Gastrocnemius medialis (tissue), 4 donors: ENCODE results near the gene SPR. TPM values are rescaled to one million over a fixed set of nuclear protein-coding genes. Genes with fewer than 3 reads are reported as not detected.

Experiments
- ATAC-seq, 2 donors: fragments of 150-250 bp; one replicate each; pipeline ENCODE4 v1.9.1; 2016
- DNase-seq, 2 donors: peaks; one replicate each; pipeline ENCODE4 v3.0.0-alpha.2; 2019
- H3K27ac ChIP-seq, 4 donors: fragments of 200-600 bp; sonication (generic); 1 replicate in 1 of 4; 2 replicates in 3 of 4; pipeline ENCODE4 v1.5.1; 2016 to 2018; ENCODE audit warnings: mild to moderate bottlenecking in 2 of 4, moderate library complexity in 1 of 4
- H3K27me3 ChIP-seq, 3 donors: fragments of 200-600 bp; sonication (generic) in 2 of 3; 1 replicate in 1 of 3; 2 replicates in 2 of 3; pipeline versions ENCODE4 v1.5.1 to v1.6.0; 2016 to 2019; ENCODE audit warnings: mild to moderate bottlenecking in 1 of 3, moderate library complexity in 1 of 3
- H3K36me3 ChIP-seq, 2 donors: fragments of 200-600 bp; sonication (generic) in 1 of 2; one replicate each; pipeline ENCODE4 v1.5.1; 2017 to 2018
- H3K4me1 ChIP-seq, 2 donors: fragments of 200-600 bp; sonication (generic) in 1 of 2; one replicate each; pipeline ENCODE4 v1.5.1; 2016 to 2017; ENCODE audit warnings: mild to moderate bottlenecking in 2 of 2
- H3K4me3 ChIP-seq, 4 donors: fragments of 200-600 bp; sonication (generic) in 3 of 4; 1 replicate in 1 of 4; 2 replicates in 3 of 4; pipeline ENCODE4 v1.5.1; 2016 to 2019; ENCODE audit warnings: mild to moderate bottlenecking in 2 of 4
- H3K9me3 ChIP-seq, 3 donors: fragments of 200-600 bp; sonication (generic) in 2 of 3; 1 replicate in 1 of 3; 2 replicates in 2 of 3; pipeline ENCODE4 v1.5.1; 2016 to 2019
- POLR2A ChIP-seq, 2 donors: fragments of 450-650 bp; IDR thresholded peaks; one replicate each; pipeline ENCODE4 v1.6.1; 2017; ENCODE audit warnings: antibody characterized with exemption in 2 of 2, mild to moderate bottlenecking in 2 of 2, moderate library complexity in 2 of 2
- in situ Hi-C, 4 donors: fragments of 200-750 bp; cut with MboI; loops; one replicate each; pipeline versions ENCODE4 v1.15.0 to v1.8.0; 2017; ENCODE audit warnings: low sequenced_read_pairs in 4 of 4
- intact Hi-C: fragments of 100-400 bp; cut with DNase I; formaldehyde crosslinking; loops from one replicate; pipeline ENCODE4 v1.15.1; 2023; ENCODE audit warnings: low total_unique reads
- total RNA-seq, 4 donors: library from RNA; depleted of rRNA; stranded (reverse); fragments of >200 nt; gene quantifications; one replicate each; pipeline versions ENCODE4 v1.1.0 to v1.2.3, GENCODE V29; 2016
- TF ChIP-seq, protein P1 (sequence below), 5 experiments: fragments of 450-650 bp in 3 of 5; fragments of 200-600 bp in 2 of 5; sonication (generic) in 2 of 5; IDR thresholded peaks in 4 of 5; conservative IDR thresholded peaks in 1 of 5; 1 replicate in 4 of 5; 2 replicates in 1 of 5; pipeline ENCODE4 v1.5.1; 2016 to 2019; ENCODE audit warnings: antibody characterized with exemption in 5 of 5, mild to moderate bottlenecking in 3 of 5, moderate library complexity in 3 of 5

SPR gene
- total RNA-seq, 4 donors from 2014 or later, result 22.8 to 71.0 (median 33.6) TPM

- in situ Hi-C loops, result no loop called here
- DNase-seq (no peak), ATAC-seq (no peak)
- Histone ChIP-seq H3K4me3 (no peak overlapping the region), H3K36me3 (no peaks in the 10 kb centered on the region), H3K9me3 (no peaks in the 10 kb centered on the region), H3K4me1 (no peaks in the 10 kb centered on the region), H3K27me3 (no peaks in the 10 kb centered on the region), H3K27ac (no peak overlapping the region)
- TF ChIP-seq, protein P1, sequence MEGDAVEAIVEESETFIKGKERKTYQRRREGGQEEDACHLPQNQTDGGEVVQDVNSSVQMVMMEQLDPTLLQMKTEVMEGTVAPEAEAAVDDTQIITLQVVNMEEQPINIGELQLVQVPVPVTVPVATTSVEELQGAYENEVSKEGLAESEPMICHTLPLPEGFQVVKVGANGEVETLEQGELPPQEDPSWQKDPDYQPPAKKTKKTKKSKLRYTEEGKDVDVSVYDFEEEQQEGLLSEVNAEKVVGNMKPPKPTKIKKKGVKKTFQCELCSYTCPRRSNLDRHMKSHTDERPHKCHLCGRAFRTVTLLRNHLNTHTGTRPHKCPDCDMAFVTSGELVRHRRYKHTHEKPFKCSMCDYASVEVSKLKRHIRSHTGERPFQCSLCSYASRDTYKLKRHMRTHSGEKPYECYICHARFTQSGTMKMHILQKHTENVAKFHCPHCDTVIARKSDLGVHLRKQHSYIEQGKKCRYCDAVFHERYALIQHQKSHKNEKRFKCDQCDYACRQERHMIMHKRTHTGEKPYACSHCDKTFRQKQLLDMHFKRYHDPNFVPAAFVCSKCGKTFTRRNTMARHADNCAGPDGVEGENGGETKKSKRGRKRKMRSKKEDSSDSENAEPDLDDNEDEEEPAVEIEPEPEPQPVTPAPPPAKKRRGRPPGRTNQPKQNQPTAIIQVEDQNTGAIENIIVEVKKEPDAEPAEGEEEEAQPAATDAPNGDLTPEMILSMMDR (IDR thresholded peaks at IDR 0.05 in 4 of 5, conservative IDR thresholded peaks at IDR 0.05 in 1 of 5), result no peak
- no peak for TF ChIP-seq POLR2A (IDR thresholded peaks at IDR 0.05)
- intact Hi-C loops, result no loop called here
Measured at GRCh38 chr2:72846171-72847095, 40.8 kb upstream of the SPR start.

GRCh38 chr2:72847534-72848315, 39.5 kb upstream of the SPR start:
- intact Hi-C loops, result no loop called here
- no peaks in the 10 kb centered on the region for H3K4me1 ChIP-seq

DNA sequence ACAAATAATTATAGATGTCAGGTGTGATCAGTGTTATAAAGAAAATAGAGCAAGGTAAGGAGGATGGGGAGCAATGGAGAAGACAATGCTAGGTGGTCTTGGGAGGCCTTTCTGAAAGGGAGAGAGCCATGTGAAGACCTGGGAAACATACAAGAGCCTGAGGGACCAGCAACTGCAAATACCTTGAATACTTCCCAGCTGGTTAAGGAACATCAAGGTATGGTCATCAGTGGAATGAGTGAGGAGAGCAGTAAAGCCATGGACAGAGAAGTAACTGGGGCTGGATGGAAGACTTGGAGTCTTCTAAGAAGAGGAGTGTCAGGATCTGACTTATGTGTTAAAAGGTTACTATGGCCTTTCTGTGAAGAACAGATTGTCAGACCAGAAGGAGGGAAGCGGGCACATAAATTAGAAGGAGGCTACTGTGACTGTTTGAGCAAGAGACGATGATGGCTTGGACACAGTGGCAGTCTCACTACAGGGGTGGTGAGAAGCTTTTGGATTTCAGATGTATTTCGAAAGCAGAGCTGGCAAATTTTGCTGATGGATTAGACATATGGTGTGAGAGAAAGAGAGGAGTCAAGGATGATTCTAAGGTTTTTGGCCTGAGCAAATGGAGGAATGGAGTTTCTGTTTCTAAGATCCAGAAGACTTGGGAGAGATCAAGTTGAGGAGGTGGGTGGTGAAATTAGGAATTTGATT, 38.6 kb upstream of the SPR start:
- DNase-seq, result no peak

More at GRCh38 chr2:72847534-72848315, 39.5 kb upstream of the SPR start:
- Histone ChIP-seq H3K27me3 (no peaks in the 10 kb centered on the region), H3K27ac (no peak overlapping the region), H3K4me3 (no peak overlapping the region), H3K36me3 (no peaks in the 10 kb centered on the region), H3K9me3 (no peaks in the 10 kb centered on the region)
- in situ Hi-C loops, result no loop called here
- TF ChIP-seq POLR2A (IDR thresholded peaks at IDR 0.05), result no peak
- TF ChIP-seq, protein P1 (IDR thresholded peaks at IDR 0.05 in 4 of 5, conservative IDR thresholded peaks at IDR 0.05 in 1 of 5), result no peak
- DNase-seq (no peak), ATAC-seq (no peak)

GRCh38 chr2:72849138-72849462, 38.1 kb upstream of the SPR start:
- ATAC-seq (no peak), DNase-seq (no peak)
- no peak overlapping the region for H3K4me3 ChIP-seq
- in situ Hi-C loops, result no loop called here
- no peaks in the 10 kb centered on the region for H3K4me1 ChIP-seq
- no peaks in the 10 kb centered on the region for H3K9me3 ChIP-seq
- intact Hi-C loops, result no loop called here
- TF ChIP-seq, protein P1 (IDR thresholded peaks at IDR 0.05 in 4 of 5, conservative IDR thresholded peaks at IDR 0.05 in 1 of 5), result no peak
- TF ChIP-seq POLR2A (IDR thresholded peaks at IDR 0.05), result no peak
- no peaks in the 10 kb centered on the region for H3K27me3 ChIP-seq
- no peak overlapping the region for H3K27ac ChIP-seq
- no peaks in the 10 kb centered on the region for H3K36me3 ChIP-seq

More for the DNA sequence above, 38.6 kb upstream of the SPR start:
- Histone ChIP-seq H3K27ac (no peak overlapping the region), H3K4me1 (no peaks in the 10 kb centered on the region), H3K9me3 (no peaks in the 10 kb centered on the region), H3K27me3 (no peaks in the 10 kb centered on the region), H3K4me3 (no peak overlapping the region), H3K36me3 (no peaks in the 10 kb centered on the region)
- intact Hi-C loops, result no loop called here
- no peak for ATAC-seq
- in situ Hi-C loops, result no loop called here
- TF ChIP-seq, protein P1 (IDR thresholded peaks at IDR 0.05 in 4 of 5, conservative IDR thresholded peaks at IDR 0.05 in 1 of 5), result no peak
- no peak for TF ChIP-seq POLR2A (IDR thresholded peaks at IDR 0.05)
